ENCODE measurements around the gene SERPIND1.
"Not testable (repeated sequence)": the region's sequence is repeated elsewhere in the genome, so short reads cannot be mapped to it uniquely, and the experiment has no call there.

SERPIND1 gene, protein sequence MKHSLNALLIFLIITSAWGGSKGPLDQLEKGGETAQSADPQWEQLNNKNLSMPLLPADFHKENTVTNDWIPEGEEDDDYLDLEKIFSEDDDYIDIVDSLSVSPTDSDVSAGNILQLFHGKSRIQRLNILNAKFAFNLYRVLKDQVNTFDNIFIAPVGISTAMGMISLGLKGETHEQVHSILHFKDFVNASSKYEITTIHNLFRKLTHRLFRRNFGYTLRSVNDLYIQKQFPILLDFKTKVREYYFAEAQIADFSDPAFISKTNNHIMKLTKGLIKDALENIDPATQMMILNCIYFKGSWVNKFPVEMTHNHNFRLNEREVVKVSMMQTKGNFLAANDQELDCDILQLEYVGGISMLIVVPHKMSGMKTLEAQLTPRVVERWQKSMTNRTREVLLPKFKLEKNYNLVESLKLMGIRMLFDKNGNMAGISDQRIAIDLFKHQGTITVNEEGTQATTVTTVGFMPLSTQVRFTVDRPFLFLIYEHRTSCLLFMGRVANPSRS

DNA sequence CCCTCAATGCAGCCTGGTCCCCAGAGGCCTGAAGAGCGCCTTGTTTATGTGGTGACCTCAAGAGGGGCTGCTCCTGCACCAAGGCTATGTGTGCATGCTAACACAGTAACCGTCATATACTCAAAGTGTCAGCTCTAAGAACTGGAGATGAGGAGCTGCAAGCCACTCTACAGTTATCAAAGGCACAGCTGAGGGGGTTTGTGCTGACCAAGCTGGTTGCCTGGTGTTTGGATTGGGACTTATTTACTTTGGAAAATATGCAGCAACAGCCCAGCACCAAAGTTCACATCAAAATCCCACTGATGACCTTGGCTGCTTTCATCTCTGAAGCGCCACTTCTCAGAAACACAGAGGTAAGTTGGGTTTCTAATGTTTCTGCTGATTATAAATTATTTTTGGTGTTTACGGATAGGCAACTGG is at the start of gene SERPIND1:
TSS of gene SERPIND1 (plus strand) at position 321 of the 420 bp plus-strand sequence. CDS start 5,200 bp downstream, outside the sequence.
- no peak for DNase-seq

GRCh38 chr22:20724676-20725454 is 49.0 kb upstream of the SERPIND1 start:
- DNase-seq: no peak

DNA sequence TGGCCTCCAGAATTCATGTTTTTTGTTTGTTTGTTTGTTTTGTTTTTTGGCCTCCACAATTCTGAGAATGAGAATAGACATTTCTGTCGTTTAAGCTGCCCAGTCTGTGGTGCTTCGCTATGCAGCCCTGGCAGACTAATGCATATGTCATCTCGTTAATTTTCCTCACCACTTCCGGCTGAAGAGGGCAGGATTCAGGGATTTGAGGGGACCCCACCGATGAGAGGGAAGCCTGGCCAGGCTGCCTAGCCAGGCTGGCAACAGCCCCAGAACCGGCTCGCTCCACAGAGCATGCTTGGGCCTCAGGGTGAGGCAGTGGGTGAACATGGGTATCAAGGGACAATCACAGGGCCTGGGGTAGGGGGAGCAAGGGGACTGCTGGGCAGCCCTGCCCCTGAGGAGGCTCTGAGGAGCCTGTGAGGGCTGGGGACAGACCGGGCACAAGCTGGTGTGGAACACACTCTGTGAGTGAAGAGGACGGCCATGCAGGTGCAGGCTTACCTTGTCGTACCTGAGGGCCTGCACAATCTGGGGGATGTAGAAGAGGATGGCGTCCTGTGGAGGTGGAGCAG is 47.8 kb upstream of the SERPIND1 start:
- DNase-seq: no peak

- DNase-seq: no peak
Observed at GRCh38 chr22:20727118-20728015, 46.5 kb upstream of the SERPIND1 start.

DNA sequence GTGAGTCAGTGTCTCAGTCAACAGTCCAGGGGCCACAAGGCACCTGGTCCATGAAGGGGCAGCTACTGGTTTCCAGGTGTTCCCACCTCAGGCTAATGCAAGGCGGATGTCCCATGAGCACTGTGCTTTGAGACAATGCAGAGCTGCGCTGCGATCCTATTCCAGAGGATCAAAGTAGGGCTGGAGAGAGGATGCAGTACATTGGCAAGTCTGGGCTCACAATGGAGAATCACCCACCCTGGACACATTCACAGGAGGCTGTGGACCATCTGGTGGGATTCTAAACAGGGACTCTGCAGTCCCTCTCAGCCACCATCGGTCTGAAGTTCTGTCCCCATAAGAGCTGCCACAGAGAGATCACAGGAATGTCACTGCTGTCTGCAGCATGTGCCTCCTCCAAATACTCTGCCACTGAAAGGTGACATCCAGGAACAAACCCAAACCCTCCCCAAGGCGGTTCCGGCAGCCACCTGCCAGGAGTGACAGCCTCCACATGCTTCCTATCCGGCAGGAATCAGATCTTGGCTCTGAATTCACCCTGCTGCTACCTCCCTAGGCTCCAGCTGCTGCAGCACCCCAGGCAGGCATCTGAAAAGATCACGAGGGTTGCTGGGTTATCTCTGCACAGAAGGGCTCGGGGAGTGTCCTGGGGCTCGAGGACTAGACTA is 45.3 kb upstream of the SERPIND1 start:
- no peak for DNase-seq

- DNase-seq: no peak
Observed at GRCh38 chr22:20729194-20729593, 44.7 kb upstream of the SERPIND1 start.

DNA sequence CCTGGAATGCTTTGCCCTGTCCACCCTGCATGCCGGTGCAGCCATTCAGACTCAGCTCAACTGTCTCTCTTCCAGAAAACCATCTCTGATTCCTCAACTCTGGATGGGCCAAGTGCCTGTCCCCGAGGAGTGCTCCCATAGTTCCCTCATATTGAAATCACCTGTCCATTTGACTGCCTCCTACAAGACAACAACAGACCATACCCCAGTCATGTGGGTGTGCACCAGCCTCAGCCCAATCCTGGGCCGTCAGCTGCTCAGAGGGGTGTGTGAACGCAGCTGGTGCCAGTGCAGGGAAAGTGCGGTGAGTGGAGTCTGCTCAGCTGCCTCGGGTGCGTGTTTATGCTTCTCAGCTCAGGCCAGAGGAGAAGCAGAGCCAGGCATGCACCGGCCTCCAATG is 41.5 kb upstream of the SERPIND1 start:
- DNase-seq: not testable (repeated sequence)

GRCh38 chr22:20735356-20736162 is 38.4 kb upstream of the SERPIND1 start:
- not testable (repeated sequence) for DNase-seq

DNA sequence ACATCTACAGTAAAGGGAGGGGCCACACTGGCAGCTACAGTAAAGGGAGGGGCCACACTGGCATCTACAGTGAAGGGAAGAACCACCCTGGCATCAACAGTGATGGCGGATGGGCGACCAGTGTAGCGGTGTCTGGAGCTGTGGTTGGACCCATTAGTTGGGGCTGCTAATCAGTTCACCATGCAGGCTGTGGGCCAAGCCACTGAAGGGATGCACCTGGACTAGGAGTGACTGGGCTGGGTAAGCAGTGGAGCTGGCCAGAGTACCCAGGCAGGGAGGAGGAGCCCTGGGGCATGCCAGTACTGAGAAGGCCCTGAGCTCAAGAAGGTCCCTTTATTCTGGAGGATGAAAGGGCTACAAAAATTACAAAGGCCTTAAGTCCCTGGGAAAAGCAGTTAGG is 37.0 kb upstream of the SERPIND1 start:
- not testable (repeated sequence) for DNase-seq

DNA sequence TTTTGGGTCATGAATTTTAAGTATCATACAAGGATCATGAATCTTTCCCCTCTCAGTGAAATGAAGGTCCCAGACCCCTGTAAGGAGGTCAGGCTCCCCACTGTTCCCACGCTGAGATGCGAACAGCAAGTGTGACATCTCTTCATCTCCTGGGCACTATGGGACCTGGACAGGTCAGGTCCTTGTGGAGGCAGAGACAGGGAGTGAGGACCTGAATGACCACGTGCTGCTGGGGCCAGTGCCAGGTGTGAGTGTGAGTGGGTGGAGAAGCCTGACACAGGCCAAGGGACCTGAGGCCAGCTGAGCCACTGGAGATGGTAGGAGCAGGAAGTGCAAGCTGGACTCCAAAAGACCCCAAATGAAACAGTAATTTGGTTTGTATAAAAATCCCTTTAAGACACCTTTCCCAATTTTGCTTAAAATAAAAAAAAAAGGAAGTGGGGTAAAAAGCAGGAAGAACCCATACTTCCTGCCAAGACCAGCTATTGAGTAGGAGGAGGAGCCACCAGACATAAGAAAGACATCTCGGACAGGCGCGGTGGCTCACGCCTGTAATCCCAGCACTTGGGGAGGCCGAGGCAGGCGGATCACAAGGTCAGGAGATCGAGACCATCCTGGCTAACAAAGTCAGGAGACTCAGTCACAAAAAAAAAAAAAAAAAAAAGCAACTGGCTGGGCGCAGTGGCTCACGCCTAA is 35.4 kb upstream of the SERPIND1 start:
- no peak for DNase-seq

DNA sequence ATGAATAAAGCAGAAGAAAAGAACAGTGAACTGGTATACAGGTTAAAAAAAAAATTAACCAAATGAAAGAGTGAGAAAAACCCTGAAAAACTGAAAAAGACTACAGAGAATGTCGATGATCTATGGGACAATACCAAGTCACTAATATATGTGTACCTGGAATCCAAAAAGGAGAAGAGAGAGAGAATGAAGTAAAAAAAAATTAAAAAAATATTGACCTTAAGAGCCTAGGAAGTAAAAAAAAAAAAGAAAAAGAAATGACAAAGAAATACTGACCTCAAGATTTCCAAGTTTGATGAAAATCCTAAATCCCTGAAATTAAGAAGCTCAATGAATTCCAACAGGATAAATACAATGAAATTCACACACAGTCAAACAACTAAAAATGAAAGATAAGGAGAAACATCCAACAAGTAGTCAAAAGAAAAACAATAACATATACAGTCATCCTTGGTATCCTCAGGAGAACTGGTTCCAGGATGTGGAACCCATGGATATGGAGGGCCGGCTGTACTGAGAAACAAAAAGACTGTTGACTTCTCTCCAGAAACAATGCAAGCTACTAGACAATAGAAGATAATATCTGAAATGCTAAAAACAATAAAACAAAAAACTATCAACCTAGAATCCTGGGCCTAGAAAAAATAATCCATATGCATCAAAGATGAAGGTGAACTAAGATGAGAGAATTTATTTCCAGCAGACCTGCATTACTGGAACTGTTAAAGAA is 33.5 kb upstream of the SERPIND1 start:
- no peak for DNase-seq

- DNase-seq: no peak
Observed at GRCh38 chr22:20741008-20741633, 32.8 kb upstream of the SERPIND1 start.

GRCh38 chr22:20741634-20742581 is 32.0 kb upstream of the SERPIND1 start:
- DNase-seq: peak; percentile 52

- no peak for DNase-seq
Observed at GRCh38 chr22:20742764-20743163, 31.1 kb upstream of the SERPIND1 start.

DNA sequence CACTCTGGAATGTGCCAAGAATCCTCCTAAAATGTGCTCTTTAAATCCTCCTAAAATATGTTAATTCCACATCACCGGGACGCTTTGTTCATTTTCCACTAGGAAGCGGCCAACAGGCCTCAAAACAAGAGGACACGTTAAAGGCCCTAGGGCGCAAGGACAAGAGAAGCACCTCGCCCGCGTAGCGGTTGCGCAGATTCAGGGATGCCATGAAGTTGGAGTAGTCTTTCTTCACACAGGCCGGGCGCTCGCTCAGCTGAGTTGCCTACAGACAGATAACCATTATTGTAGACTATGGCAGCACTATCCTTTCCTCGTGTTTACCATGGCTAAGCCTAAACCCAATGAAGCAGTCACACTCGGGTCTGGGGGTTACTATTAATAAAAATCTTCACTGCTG is 29.5 kb upstream of the SERPIND1 start:
- no peak for DNase-seq

GRCh38 chr22:20745119-20745518 is 28.8 kb upstream of the SERPIND1 start:
- no peak for DNase-seq

DNA sequence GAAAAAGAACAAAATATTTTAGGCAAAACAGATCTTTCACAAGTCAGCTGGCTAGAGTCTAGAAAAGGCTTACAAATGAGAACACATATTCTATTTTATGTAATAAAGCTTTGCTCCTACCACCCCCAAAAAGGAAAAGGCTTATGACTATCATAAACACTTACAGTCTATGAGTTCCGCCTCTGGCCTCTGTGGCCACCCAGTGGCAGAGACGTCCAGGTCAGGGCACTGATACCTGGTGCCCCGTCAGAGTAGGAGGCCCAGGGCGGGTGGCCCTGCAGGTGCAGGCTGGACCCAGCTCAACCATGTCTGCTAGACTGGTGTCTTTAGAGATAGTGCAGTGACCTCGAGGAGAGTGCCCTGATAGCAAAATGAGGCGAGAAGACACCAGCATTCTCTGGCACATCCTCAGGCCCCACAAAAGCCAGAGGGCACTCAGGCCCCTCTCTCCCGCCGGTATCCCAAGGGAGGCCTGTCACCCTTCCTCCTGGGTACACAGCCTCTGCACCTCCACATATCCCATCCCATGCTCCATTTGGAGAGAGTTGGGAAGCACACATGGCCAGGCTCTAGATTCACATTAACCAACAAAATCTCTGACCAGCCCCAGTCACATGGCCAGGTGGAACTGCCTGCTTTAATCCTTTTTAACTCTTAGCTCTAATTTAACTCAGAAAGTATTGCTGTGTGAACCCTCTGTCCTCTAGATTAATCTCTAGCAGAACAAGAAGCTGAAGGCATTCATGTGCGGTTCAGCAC is 27.3 kb upstream of the SERPIND1 start:
- DNase-seq: no peak

Data from activated CD4-positive, alpha-beta T cell treated with anti-CD3 and anti-CD28 coated beads, Interleukin-2, Interleukin-6, amounts not matched to agents 100 ng/mL and 50 ng/mL, durations not matched to agents 16 hours and 8 hours (primary cell).